Activated CD4-positive, alpha-beta T cell treated with anti-CD3 and anti-CD28 coated beads, Interleukin-10, Interleukin-2, amounts not matched to agents 100 ng/mL and 50 ng/mL, durations not matched to agents 16 hours and 8 hours (primary cell): ENCODE results near the gene TMEM151A.

Experiments used
- DNase-seq: peaks from one replicate; pipeline ENCODE4 v3.0.0-alpha.2; 2020

Gene TMEM151A

DNA sequence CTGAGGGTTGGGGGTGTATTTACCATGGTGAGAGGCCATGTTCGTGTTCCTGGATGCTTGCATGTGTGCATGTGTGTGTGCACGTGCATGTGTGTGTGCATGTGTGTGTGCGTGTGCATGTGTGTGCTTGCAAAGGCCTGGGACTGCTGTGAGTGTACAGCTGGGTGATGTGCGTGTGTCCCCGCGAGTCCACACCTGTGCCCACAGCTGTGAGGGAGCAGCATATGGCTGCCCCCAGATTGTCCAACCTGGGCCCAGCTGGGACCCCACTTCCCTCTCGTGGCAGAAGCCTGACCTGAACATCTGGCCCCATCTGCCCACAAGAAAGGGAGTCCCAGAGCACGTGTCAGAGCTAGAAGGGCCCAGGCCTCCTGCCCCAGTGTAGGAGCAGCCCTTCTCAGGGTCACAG lies 33.6 kb downstream of the TMEM151A start:
- DNase-seq: no peak

DNA sequence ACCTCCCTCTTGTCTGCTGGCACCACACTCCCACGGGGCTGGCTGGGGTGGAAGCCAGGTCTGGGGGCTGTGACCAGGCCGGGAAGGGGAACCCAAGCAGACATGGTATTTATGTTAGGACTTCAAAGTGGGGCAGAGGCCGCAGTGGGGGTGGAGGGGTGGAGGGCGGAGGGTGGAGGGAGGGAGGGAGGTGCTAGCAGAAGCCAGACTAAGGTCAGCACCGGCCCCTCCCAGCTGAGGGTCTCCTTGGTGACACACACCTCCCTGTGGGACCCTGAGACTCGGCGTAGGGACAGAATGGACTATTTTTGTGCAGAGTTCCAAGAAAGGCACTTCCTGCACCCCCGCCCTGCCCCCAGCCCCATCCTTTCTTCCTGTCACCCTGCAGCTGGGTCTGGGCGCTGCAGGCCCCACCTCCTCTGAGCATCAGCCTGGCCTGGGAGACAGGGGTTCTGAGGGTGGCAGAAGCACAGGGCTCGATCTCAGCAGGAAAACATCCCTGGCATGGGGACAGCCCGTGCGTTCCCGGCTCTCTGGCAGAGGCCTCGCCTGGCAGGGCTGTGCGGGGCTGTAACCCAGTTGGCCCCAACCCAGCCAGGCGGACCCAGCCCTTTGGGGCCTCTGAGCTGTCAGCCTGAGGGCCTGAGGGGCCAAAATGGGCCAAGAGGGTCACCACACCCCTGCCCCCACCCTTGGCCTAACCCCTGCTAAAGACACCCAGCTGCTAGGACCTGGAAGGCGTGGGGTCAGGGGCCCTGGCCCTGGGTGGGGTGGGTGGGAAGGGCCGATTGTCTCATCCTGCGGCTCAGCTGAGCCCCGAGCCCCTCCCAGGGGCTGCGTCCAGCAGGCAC lies 34.8 kb downstream of the TMEM151A start:
- DNase-seq: no peak

DNA sequence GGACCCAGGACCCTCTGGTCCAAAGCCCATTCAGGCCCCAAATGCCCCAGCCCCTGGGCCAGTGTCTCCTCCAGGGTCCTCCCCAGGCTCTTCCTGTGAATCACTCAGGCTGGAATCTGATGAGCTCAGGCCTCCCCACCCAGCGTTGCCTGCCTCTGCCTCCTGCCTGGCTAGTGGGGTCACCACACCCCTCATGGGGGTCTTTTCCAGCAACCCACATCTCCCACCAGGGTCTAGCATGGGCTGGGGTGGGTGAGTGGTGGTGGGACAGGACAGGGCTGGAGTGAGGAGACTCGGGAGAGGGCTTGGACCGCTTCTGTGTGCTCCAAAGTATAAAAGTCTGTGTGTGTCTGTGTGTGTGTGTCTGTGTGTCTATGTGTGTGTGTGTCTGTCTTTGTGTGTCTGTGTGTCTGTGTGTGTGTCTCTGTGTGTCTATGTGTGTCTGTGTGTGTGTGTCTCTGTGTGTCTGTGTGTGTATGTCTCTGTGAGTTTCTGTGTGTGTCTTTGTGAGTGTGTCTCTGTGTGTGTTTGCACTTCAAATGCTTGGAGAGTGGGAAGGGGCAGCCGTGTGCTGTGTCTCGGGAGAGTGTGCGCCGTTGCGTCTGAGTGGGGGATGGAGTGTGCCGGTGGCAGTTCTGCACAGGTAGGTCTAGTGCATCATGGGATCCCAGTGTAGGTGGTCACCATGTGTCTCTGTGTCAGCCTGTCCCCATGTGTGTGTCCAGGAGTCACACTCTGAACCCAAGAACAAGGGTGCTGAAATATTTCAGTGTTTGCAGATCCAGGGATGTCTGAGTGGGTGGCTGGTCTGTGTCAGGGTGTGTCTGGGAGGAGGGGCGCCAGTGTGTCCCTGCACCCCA lies 35.7 kb downstream of the TMEM151A start:
- DNase-seq: no peak

DNA sequence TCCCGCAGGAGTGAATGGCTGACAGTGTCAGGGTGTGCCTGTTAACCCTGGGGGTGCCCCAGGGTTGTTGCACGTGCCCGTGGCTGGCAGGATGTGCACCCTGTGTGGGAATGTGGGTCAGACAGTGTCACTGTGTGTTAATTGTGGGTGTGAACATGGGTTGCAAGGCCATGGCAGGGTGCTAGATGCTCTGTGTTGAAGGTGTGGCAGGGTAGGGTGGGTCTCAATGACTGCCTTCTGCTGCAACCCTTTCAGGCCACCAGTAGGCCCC lies 36.3 kb downstream of the TMEM151A start:
- peak; percentile 21 for DNase-seq

DNA sequence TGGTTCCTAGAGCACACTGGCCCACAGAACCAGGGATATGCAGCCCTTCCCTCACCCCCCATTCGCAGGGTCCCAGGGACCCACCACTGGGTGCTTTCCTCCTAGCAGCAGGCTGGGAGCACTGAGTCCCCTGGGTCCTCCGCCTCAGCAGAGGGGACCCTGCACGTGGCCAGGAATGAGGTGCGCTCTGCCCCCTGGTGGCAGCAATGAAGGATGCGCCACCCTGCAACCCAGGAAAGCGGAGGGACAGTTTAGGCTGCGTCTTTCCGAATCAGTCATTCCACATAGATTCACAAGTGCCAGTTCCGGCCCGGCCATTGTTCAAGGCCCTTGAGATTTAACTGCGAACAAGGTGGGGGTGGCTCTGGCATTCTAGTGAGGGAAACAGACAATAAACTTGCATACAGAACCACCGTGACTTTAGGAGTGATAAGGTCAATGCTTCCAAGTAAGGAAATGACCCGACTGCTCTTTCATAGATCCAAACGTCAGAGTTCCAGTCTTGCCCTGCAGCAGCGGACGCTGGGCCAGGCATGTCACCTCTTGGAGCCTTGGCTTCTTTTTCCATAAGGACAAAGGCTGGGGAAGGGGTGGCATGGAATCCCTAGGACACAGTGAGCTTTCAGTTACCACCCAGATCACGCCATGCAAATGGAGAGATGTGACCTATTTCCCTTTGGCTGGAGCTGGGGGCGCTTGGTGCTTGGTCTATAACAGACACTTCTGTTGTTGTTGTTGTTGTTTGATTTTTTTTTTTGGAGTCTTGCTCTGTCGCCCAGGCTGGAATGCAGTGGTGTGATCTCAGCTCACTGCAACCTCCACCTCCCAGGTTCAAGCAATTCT lies 36.8 kb downstream of the TMEM151A start:
- peak; percentile 89 for DNase-seq

DNA sequence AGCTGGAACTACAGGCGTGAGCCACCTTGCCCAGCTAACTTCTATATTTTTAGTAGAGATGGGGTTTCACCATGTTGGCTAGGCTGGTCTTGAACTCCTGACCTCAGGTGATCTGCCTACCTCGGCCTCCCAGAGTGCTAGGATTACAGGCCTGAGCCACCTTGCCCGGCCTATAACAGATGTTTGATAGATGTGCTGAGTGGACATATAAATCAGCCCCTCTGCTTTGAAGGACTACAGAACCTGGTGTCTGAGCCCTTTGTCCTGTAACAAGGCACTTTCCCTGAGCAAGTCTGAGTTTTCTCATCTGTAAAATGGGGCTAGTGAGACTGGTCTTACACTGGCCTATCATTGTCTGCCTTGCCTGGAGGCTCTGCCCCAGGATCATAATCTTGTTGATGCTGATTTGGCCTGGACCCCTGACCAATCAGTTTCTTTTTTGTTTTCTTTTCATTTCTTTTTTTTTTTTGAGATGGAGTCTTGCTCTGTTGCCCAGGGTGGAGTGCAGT lies 37.5 kb downstream of the TMEM151A start:
- no peak for DNase-seq

DNA sequence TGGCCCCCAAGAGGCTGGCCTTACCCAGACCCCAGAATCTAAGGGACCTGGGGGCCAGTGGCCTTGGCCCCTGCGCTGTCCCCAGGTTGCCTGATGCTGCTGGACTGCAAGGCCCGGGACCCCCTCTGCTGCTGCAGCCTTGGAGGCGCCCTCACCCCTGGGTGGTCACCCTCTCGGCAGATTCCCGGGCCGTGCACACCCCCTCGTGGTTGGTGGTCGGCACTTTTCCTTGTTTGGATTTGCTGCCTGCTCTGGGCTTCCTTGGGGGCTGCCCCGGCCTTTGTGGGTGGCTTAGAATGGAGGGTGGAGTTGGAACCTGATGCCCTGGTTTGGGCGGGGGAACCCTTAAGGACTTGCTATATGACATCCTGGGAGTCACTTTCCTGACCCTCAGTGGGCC lies 39.2 kb downstream of the TMEM151A start:
- DNase-seq: no peak

DNA sequence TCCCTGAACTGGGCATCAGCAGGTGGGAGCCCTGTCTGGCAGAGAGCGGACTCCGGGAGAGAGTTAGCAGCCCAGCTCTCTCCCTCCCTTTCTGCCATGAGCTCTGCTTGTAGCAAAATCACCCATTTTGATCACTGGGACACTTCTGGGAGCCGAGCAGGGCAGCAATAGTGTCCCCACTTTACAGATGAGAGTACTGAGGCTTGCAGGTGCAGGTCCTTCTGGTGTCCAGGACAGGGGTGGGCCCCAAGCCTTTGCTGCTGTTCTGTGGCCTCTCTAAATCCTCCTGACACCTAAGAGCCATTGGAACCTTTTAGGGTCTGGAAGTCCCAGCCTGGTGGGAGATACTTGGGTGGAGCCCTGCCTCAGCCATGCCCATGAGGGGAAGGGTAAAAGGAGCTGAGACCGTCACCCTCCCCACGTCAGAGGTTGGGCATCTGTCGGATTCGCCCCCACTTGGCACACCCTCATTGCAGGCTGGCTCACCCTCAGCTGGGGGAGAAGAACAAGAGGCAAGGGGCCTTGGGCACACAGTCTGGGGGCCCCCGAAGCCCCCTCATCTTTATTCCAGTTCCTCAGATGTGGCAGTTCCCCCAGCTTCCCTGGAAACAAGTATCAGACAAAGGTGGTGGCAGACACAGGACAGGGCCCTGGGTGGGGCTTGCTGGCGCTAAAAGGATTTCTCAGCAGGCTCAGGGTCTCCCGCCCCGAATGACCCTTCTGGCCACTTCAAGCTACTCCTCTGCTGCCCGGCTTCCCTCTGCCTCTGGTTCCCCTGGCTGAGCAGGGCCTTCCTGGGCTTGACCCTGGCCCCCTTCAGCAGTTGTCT lies 40.1 kb downstream of the TMEM151A start:
- DNase-seq: no peak

DNA sequence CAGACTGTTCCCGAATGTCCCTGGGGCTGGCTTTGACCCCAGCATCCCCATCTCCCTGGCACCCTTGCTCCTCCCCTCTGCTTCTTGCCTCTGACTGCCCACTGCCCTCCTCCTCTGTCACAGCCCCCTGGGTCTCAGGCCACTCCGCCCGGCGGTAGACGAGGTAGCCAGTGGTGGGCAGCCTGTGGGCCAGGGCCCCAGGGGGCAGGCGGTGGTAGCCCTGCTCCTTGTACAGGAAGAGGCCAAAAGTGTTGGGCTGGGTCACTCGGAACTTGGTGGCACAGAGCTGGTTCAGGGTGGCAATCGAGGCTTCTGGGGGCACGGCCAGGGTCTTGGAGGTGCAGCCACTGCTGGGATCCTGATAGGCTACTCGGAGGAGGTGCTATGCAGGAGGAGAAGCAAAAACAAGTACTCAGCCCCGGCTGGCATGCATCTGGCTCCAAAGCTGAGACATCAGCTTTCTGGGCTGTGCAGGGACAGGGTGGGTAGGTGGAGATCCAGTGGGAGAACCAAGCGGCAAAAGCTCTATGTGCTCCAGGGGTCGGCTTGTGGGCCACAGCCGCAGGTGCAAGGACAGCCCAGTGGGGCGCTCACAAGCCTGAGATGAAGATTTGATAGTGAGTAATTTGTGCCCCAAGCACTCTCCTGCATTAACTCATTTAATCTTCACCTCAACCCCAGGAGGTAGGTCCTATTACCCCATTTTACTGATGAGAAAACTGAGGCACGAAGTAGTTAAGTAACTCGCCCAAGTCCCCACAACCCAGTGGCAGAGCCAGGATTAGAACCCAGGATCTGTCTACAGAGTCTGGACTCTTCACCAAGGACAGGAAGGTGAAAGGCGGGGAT lies 40.9 kb downstream of the TMEM151A start:
- no peak for DNase-seq

DNA sequence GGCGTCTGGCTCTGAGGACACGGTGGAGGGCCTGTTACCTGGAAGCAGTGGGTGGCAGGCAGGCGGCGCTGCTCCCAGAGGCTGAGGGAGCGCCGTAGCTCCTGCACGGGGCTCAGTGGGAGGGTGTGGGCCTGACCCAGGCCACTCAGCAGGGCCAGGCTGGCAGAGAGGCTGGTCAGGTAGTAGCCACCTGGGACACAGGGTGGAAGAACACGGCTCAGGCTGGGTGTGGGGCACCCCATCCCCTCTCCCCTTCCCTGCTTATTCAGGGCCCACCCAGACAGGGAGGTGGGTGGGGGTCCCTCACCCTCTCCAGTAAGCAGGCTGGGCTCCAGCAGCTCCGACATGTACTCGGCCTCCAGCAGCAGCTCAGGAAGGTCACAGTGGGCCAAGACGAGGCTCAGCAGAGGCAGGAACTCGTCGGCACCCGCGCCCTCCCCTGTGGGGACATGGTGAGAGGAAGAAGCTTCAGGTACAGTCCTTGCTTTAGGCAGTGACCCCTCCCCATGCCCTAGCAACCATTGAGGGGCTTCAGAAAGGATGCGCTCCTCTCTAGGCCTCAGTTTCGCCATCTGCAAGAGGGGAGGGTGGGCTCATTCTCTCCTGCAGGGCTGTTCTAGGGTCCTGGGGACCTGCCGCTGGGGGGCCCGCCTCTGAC lies 41.7 kb downstream of the TMEM151A start:
- DNase-seq: no peak

DNA sequence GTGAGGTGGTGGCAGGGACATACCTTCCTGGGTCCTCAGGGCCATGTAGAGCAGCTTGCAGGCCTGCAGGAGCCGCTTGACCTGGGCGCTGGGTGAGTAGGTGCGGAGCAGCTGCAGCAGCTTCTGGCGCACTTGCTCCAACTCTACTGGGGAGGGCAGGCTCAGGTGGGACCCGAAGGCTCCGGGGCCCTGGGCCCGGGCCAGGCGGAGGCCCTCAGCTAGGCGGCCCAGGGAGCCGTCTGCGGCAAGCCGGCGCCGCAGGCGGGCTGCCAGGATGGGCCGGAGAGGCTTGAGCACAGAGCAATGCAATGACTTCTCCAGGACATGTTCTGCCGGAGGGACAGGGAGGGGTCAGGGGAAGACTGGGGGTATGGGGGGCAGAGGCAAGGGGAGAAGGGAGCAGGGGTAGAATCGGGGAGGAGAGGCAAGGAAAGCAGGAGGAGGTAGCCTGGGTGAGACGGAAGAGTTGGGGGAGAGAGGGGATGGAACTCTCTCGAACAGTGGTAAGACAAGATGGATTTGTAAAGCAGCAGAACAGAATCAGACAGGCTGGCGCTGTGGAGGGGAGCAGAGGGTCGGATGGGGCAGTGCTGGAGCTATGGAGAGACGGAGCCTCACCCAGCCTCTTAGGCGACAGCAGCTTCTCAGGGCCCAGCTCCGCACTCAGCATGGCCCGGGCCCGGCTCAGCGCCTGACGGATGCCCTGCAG lies 42.4 kb downstream of the TMEM151A start:
- no peak for DNase-seq

DNA sequence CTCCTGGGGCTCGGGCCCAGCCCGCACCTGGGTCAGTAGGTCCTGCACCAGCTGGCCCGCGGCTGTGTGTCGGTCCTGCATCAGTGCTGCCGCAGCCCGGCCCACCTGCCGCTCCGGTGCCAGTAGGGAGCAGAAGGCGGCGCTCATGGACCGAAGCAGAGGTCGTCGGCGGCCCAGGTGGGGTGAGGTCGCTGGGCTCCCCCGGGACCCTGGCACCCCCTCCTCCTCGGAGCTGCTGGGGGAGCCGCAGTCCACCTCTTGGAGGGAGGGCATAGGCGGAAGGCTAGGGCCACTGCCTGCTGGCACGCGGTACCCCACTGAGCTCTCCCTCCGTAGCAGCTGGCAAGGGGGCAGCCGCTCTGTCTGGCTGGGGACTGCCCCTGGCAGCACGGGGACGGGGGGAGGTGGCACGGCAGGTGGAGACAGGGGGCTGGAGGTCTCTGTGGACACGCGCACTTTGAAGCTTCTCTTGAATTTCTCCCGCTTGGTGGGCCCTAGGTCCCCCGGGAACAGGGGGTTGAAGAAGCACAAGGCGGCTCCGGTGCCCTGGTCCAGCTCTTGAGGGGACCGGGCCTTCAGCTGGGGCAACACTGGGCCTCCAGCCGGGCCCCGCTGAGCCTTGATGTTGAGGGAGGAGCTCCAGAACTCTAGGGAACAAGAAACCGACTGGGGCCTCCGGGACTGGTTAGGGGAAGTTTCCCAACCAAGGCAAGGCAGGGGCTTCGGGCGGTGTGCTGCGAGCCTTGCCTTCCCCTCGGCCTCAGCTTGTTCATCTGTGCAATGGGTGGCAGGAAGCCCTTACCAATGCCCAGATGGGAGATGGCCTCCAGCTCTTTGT lies 43.1 kb downstream of the TMEM151A start:
- no peak for DNase-seq

DNA sequence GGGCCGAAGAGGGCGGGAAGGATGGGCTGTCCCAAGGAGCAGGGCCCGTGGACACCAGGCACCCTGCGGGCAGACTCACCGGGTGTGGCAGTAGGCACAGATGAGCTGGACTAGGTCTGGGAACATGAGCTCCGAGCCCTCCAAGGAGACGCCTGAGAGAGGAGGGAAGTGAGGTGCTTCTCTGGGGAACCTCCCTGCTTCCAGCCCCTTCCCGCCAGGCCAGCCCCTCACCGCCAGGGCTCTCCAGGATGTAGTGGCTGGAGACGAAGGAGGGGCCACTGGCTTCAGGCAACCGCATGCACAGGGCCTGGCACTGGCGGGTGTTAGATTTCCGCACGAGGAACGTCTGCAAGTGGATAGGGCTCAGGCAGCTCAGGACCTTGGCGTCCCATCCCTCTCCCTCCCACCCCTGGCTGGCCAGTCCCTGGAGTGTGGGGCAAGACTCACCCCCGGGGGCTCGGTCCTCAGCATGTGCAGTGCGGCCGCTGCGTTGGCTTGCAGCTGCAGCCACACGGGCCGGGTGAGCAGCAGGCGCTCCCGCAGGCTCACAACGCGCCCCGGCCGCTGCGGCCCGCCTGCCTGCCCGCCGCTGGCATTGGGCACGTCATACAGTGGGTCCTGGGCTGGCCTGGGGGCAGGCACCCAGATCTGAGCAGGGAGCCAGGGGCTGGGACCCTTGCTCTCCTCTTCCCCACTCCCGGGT lies 44.0 kb downstream of the TMEM151A start:
- DNase-seq: no peak

DNA sequence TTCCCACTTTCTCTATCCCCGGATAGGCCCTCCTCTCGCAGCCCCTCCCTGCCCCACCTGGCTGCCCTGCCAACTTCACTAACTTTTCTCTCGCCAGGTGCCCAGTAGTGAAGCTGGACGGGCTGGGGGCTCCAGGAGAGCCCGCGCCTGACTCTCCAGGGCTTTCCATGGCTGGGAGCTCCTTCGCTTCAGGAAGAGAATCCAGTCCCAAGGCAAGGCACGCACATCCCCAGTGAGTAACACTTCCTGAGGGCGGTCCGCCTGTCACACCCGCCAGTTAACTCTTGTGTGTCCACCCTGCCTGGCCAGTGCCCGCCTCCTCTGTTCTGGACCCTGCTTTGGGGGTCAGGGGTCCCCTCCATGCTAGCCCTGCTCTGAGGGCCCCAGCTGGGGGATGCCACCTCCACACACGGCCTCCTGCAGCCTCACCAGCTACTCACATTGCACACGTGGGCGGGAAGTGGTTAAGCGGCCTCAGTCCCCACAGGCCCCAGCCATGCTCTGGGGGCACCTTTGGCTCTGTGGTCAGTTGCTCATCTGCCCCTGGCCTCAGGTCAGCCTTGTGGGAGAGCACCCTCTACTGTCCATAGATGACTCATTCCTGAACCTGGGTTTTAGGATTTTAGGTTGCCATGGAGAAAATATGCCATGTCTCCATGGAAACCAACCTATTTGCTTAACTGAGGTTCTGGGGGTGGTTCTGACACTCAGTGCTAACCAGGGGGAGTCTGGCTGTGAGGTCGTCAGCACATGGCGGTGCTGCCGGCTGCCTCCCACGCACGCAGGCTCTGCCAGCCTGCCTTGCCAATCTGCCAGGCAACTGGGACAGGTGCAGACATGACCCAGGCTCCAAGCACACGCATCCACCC lies 44.8 kb downstream of the TMEM151A start, which contains the start of gene RIN1:
TSS of gene RIN1 (minus strand) at position 201 of the 869 bp plus-strand sequence. CDS start at position 169, 32 bp downstream.
- DNase-seq: peak; percentile 84

DNA sequence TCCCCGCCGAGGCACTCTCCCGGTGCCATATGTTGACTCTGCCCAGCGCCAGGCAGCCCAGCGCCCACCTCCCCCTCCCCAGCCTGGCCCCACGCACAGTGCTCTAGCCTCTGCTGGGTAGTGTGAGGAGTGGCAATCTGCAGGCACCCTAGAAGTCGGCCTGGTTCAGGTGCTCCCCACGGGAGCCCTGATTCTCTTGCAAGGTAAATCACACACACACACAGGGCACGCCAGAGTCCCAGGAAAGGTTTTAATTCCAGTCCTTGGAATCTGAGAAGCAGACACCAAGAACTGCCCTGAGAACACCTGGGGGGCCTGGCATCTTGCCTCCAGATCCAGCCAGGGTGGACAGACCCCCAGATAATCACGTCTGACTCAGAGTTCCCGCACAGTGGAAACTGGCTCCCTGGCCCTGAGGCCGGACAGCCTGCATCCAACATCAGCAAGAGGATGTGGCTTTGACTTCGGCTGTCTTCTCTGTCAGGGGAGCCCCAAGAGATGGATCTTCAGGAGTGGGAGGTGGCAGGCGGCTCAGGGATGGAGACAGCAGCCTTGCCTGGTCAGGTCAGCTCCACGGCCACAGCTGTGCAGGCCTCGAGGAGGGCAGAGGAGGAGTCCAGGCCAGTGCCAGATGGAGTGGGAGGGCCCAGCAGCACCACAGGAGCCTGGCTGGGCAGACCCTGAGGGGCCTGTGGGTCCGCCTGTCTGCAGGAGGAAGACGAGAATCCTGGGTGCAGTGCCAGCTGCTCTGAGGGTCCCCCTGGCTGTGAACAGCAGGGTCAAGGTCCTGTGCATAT lies 45.6 kb downstream of the TMEM151A start:
- DNase-seq: no peak
